HG02970 (cell line): Measurements from ENCODE around the gene KRTAP19-8.

ENCODE experiments used
- ATAC-seq: cut with Tn5 transposase; IDR thresholded peaks from one replicate; pipeline ENCODE4 v1.9.1; 2021; ENCODE audit warnings: mild to moderate bottlenecking, moderate library complexity, moderate number of reproducible peaks; ENCODE audit not compliant: unreplicated experiment, low FRiP score

The KRTAP19-8 gene, protein sequence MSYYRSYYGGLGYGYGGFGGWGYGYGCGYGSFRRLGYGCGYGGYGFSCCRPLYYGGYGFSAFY

DNA sequence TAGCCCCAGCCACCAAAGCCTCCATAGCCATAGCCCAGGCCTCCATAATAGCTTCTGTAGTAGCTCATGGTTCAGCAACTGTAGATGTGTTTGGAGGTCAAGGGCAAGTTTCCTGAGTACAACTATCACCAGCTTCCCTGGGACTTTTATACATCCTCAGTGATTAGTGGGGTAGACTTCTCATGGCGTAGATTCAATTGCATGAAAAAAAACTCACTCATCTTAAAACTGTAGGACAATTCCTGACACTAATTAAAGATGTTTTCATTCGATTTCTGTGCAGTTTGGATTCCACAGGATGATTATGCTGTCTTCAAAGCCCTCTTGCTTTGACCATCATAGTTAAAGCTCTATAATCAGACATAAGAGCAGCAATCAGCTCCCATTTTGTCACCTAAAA lies at the start of gene KRTAP19-8:
KRTAP19-8 (minus strand) TSS at position 101 of the 400 bp plus-strand sequence; CDS start at position 68, 33 bp downstream.
- ATAC-seq: no peak

DNA sequence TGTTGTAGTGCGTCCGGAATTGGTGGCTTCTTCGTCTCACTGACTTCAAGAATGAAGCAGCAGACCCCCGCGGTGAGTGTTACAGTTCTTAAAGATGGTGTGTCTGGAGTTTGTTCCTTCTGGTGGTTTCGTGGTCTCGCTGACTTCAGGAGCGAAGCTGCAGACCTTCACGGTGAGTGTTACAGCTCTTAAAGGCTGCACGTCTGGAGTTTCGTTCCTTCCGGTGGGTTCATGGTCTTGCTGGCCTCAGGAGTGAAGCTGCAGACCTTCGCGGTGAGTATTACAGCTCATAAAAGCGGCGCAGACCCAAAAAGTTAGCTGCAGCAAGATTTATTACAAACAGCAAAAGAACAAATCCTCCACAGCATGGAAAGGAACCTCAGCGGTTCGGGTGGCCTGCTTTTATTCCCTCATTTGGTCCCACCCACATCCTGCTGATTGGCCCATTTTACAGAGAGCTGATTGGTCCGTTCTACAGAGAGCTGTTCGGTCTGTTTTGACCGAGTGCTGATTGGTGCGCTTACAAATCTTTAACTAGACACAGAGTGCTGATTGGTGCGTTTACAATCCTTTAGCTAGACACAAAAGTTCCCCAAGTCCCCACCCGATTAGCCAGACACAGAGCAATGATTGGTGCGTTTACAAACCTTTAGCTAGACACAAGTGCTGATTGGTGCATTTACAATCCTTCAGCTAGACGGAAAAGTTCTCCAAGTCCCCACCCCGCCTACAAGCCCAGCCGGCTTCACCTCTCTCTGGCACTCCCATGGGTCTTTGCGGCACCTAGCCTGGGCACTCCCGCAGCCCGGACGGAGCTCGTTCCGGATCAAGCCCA lies 49.6 kb upstream of the KRTAP19-8 start:
- no peak for ATAC-seq

DNA sequence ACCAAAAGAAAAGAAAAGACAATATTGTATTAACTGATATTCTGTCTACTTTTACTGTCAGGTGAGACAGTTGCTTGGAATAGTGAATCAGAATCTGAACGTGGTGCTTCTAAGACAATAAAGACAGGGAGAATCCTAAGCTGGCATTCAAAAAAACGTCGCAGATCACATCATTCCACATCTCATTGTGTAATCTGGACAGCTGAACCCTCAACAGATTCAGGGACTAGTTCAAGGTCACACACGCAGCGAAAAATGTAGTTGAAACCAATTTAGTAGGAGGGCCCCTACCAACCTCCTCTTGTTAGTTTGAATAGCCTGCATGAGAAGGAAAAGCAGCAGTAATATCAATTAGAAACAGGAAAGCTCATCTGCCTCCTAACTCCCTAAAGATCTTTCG lies 46.4 kb upstream of the KRTAP19-8 start:
- ATAC-seq: no peak

DNA sequence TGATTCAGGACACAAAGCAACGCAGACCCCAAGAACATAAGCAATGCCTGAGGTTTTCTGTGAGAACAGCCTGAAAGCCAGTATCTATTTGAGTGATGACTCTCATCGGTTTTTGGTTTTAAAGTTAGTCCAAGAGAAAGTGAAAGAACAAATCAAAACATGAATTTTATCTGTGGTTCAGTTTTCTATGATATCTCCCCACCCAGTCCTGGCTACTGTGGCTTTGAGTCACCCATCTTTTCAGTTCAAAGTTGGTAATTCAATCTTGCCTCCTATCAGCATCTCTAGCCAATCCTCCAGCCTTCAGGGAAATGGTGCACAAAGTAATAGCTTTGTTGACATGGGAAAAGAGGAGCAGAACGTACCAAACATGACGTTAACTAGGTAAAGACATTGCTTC lies 40.5 kb upstream of the KRTAP19-8 start:
- ATAC-seq: no peak

DNA sequence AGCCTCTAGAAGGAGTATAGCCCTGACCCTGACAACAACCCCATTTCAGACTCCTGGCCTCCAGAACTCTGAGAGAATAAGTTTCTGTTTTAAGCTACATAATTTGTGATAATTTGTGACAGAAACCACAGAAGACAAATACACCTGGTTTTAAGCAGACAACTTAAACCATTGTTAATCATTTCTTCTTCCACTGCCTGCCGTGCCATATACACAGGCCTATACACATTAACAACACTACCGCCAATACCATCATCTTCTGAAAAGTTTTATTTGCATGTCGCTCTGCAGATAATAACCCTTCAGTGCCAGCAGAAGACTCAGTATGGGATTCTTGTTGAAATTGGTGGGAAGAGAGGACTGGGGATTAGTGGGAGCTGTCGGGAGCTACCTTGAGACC lies 39.9 kb upstream of the KRTAP19-8 start:
- ATAC-seq: no peak

DNA sequence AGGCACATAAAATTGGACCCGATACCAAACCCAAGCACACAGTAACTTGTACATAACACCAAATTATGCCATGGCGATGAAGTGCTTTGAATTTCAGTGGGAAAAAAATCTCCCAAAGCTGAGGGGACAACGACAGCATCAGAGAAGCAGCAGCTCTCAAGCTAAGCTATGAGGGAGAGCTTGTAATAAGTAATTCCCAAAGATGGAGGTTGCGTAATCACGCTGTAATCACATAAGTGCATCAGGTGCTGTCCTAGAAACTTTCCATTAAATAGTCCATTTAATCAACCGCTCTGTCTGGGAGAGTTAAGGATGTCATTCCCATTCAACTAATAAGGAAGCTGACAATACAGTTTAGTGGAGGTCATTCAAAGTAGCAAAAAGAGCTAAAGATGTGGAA lies 37.6 kb upstream of the KRTAP19-8 start:
- ATAC-seq: no peak

DNA sequence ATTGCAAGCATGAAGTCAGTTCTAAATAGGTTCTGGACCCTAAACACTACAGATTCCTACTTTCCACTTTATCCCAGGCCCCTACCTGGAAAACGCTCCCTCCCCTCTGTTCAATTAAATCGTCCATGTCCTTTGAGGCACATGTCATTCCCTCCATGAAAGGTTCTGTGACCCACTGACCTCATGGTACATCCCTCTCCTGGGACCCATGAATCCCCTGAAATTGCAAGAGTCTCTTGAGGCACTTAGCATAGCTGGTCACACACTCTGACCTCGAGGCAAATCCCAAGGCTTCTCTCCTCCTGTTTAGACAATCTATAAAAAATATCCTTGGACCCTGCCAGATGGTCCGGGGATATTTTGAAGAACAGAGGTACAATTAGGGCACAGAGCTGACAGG lies 34.3 kb upstream of the KRTAP19-8 start:
- no peak for ATAC-seq

DNA sequence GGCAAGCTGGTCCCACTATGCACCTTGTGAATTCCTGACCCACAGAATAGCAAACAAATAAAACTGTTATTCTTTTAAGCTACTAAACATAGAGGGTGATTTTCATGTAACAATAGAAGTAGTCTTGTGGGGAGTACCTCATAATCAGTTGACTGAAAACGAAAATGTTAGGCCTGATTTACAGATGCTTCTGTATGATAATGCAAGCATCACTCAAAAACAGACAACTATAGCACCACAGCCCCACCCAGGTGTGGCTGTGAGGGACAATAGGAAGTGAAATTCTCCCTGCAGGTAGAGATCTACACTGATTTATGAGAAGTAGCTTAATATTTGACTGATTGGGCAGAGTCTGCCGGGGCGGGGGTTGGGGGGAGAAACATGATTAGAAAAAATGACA lies 26.5 kb upstream of the KRTAP19-8 start:
- ATAC-seq: no peak

DNA sequence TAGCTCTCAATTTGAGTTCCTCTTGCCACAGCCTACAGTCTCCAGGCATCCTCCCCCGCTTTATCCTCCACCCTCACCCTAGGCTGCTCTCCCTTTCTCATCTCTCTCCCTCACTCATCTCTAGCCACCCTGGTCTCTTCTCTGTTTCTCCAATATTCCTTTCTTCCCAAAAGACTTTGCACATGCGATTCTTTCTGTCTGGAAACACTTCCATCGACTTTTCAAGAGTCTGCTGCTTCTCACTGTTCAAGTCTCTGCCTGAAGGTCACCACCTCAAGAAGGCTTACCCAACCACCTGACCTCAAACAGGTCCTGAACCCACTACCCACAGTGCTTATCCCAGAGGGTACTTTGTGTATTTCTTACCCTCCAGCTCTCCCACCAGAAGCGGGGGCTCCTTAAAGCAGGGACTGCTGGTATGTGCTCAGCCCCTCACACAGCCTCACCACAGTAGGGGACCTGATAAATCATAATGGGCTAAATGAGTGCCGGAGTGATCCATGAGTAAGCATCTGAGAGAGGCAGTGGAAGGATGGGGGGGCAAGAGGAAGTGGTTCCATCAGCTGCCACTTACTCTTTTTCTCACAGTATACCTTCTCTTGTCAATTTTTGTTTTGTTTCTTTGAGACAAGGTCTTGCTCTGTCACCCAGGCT lies 14.3 kb upstream of the KRTAP19-8 start:
- no peak for ATAC-seq

DNA sequence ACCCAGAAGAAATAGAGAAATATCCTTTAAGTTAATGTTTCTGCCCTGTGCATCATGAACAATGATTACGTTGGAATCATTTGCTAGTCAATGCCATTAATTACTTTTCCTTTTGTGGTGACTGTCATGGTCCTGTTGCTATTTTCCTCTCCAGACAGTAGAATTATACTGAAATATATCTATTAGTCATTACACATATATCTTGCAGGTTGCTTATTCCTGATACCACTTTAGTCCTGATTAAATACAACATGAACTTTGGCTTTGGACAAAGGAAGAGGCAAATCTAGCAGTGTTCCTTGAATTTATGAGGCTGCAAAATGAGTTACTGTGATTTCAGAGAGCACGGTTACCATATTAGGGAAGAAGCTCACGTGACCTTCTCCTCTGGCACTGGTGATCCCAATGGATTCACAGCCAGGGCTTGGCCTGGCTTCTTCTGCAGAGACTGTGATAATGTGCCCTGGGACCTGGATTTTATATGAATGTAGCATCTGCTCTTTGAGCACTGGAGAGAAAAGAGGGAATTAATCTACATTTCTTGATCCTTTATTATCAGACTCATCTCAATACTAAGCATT lies 12.4 kb upstream of the KRTAP19-8 start:
- ATAC-seq: no peak

DNA sequence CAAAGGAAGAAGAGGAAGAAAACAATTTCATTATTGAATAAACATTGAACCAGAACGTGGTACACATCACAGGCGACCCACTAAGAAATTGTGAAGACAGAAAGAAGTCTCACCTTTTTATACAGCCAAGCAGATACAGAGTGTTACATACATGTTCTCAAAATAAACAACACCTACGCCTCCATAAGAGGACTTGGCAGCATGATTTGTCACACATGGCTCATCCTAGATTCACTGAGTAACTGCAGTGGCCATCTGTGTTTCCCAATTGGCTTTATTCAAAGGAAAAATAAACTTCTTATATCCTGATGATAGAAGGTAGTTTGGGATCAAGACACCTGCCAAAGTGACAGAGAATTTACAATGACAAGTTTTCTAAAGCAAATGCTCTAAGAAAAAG lies 7.6 kb upstream of the KRTAP19-8 start:
- ATAC-seq: no peak

DNA sequence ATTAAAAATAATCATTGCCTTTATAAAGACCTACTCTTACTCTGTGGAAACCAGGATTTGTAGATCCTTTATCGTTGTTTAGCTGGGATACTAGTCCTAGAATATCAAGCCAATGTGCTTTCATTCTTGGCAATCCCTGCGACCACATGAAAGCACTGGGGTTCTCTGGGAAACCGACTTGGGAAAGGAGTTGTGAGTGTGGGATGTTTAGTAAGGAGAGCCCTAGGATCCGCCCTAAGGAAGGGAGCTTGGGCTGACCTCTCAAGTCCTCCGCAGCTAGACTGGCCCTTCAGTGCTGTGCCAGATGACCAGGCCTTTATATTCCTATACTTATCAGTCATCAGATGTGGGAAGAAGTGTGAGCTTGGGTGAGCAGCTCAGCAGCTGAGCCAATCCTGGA lies 5.2 kb upstream of the KRTAP19-8 start:
- no peak for ATAC-seq

DNA sequence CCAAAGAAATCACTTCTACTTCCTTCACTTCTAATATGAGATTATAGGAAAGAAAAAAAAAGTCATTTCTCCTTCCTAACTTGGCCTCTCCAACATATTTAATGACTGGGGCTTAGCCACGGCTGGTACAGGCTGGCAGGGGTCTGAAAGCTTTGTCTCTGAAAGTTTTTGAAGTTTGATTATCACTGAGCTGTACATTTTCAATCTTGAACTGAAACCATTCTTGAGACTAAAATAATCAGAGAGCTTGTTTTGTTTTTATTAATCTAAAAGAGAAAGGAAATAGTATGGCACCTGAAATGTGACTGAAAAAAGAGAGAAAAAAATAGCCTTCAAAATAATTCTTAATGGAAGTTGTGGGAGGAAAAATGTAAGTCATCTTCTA lies 3.8 kb upstream of the KRTAP19-8 start:
- ATAC-seq: no peak

DNA sequence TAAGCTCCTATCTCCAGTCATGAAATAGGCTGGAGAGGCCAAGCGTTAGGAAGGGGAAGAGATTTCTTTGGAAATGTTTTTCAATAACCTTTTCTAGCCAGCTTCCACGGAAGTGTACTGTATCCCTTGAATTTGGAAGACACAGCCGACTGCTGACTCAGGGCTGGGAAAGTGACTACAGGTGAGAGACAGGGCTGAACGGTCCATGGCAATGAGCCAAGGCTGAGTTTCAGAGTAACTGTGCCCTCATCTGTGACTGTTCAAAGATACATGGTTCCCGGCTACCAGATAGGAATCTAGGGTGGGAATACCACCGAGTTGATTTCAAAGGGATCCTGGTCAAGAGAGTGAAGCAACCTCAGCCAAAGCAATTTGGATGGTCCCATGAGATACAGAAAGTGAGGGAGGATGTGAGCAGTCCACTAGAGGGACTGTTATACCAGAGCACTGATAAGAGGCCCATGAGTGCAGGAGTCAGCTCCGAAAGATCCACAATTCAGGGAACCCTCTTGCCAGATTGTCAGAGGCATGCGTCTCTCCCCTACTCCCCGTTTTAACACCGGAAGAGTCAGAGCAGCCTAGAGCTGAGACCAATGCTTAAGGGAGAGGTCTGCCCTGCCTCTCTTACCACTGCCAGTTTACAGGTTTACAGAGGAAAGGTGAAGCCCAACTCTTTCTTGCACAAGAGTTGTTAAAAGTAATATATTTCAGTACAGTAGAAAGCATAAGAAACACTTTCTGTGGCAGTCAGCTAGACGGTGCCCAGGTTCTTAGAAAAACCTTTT lies 3.2 kb upstream of the KRTAP19-8 start:
- no peak for ATAC-seq

DNA sequence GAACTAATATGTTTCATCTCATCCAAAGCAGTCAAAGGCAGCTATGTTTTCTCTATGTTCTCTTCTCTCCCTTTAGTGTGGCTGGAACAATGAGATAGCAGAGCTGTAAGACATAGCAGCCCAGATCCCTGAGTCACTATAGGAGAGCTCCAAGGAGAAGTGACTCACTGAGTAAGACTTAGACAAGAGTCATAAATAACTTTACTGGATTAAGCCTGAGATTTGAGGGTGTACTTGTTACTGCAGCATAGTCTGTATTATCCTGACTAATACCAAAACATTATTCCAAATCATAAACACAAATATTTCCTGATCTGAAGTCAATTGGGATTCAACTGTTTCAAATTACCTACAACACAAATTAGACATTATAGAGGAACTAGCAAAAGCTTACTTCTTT lies 3.9 kb downstream of the KRTAP19-8 start:
- no peak for ATAC-seq

DNA sequence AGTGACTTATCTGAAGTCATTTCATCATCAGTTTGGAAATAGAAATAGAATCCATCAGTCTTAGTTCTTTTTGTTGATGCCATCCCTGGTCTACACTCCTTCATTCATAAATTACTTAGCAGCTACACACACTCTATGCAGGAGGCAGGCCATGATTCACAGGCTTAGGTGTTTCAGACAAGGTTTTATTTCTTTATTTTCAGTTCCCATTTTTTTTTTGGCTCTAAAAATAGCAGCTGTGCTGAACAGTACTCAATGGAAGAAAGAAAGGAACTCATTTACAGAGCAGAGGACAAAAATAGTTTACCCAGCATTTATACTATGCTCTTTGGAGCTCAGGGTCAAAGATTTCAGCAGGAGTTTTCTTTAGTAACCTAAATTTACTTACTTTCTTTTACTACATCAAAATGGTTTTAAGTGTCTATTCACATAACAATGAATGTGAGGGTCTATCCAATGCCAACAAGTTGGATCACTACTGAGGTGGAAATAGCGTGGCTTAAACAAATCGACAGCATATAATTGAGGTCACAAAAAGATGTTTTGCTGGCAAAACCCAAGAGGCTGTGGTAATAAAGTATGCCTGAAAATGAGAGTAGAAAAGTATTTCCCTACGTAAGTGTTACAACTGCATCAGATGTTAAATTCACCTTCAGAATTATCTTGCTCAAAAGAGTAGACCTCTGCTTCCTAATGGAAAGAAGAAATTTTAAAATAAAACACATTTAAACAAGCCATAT lies 7.7 kb downstream of the KRTAP19-8 start:
- no peak for ATAC-seq

DNA sequence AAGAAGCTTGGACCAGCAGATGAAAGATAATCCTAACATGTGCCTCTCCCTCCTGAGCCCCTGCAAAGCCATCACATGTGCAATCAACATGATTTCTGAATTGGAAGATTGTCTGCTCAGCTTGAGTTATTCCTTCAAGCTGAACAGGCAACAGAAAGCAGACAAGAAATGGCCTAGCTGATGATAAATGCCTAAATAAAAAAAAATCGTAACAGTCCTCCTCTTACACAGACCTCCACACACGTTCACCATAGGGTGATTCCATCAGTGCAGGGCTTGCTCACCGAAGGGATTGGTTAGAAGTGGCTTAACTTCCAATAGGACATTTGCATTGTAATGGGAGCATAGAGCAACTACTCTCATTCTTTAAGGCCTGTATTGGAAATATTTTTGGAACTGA lies 14.6 kb downstream of the KRTAP19-8 start:
- ATAC-seq: no peak

DNA sequence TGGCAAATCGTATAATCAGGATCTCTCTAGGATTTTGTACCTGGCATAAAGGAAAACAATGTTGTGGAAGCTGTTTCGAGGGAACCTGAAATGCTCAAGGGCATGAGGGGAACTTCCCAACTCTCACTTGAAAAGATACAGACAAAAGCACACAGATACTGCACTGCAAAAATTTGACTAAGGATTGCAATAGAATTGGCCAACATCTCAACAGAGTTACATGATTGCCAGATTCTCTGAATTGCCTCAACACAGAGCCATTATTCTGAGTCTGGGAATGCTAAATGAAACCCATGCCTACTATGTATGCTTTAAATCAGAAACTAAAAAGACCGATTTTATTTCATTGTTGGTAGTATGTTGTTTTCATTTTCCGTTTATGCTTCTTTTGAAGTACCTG lies 16.0 kb downstream of the KRTAP19-8 start:
- ATAC-seq: no peak

DNA sequence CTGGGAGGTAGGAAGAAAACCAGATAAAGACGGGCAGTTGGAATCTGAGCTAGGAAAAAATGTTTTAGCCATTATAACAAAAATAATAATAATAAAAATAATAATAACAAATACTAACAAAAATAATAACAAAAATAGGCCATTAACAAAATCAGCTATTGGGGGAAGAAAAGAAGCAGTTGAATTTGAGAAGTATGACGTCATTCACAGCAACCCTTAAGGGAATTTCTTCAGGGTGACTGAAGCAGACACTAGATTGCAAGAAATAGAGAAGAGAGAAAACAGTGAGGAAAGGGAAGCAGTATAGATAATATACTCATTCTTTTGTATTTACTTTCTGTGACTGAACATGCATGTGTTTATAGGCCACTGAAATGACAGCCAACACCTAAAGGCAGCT lies 20.0 kb downstream of the KRTAP19-8 start:
- no peak for ATAC-seq

DNA sequence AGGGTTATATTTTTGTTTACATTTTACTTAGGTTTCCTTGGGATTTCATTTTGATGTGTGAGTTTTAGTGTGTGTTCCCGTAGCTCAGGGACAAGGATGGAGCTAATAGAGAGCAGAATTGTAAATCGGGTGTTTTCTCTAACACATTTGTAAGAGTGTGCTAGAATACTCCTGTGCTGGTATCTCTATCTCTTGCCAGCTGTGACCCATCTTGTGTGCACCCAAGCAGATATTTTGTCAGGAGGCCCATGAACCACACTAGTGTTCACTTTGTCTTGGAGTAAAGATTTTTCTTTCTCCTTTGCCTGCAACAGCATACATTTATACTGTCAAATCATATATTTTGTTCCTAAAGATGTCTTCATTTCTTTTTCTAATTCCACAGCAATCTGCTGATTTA lies 23.4 kb downstream of the KRTAP19-8 start:
- ATAC-seq: no peak
